ENCODE measurements around the gene CROCC. TPM values are rescaled to one million over a fixed set of nuclear protein-coding genes. Genes with fewer than 3 reads are reported as not detected.

The CROCC gene
- total RNA-seq, 2 donors from 2014 or later: 6.9 to 21.6 TPM

- Histone ChIP-seq H3K4me3 (no peak overlapping the region), H3K27ac (no peak overlapping the region), H3K36me3 (no peaks in the 10 kb centered on the region), H3K9me3 (no peaks in the 10 kb centered on the region), H3K27me3 (no peaks in the 10 kb centered on the region), H3K4me1 (no peaks in the 10 kb centered on the region), H3K9ac (ENCODE audit: low read depth in 2 of 2, low read length in 2 of 2) (no peak overlapping the region)
- no peak for DNase-seq
- TF ChIP-seq CTCF (IDR thresholded peaks at IDR 0.05): no peak
- intact Hi-C loops (cut with DNase I): no loop called here
Observed at GRCh38 chr1:16954579-16954978, 32.8 kb downstream of the CROCC start.

- no peak for TF ChIP-seq CTCF (IDR thresholded peaks at IDR 0.05)
- intact Hi-C loops (cut with DNase I): loop anchor here (5.0 kb wide), 1 partner anchor 87 kb away; no protein-coding TSS in a partner anchor
- no peak for DNase-seq
Observed at GRCh38 chr1:16955186-16955585, 33.5 kb downstream of the CROCC start.

GRCh38 chr1:16956775-16957174 lies 35.0 kb downstream of the CROCC start:
- TF ChIP-seq CTCF (IDR thresholded peaks at IDR 0.05): no peak
- Histone ChIP-seq H3K27me3 (no peaks in the 10 kb centered on the region), H3K4me3 (no peak overlapping the region), H3K9me3 (no peaks in the 10 kb centered on the region), H3K9ac (ENCODE audit: low read depth in 2 of 2, low read length in 2 of 2) (no peak overlapping the region), H3K36me3 (no peaks in the 10 kb centered on the region), H3K4me1 (no peaks in the 10 kb centered on the region), H3K27ac (no peak overlapping the region)
- intact Hi-C loops (cut with DNase I): loop anchor here (5.0 kb wide), 1 partner anchor 86 kb away; no protein-coding TSS in a partner anchor
- no peak for DNase-seq

More at GRCh38 chr1:16955186-16955585, 33.5 kb downstream of the CROCC start:
- H3K27me3 ChIP-seq: no peaks in the 10 kb centered on the region
- no peaks in the 10 kb centered on the region for H3K36me3 ChIP-seq
- no peaks in the 10 kb centered on the region for H3K9me3 ChIP-seq
- no peak overlapping the region for H3K27ac ChIP-seq
- H3K4me1 ChIP-seq: no peaks in the 10 kb centered on the region
- no peak overlapping the region for H3K9ac ChIP-seq (ENCODE audit: low read depth in 2 of 2, low read length in 2 of 2)
- no peak overlapping the region for H3K4me3 ChIP-seq

- H3K27me3 ChIP-seq: no peaks in the 10 kb centered on the region
- no peaks in the 10 kb centered on the region for H3K9me3 ChIP-seq
- DNase-seq: no peak
- H3K9ac ChIP-seq (ENCODE audit: low read depth in 2 of 2, low read length in 2 of 2): no peak overlapping the region
- TF ChIP-seq CTCF (IDR thresholded peaks at IDR 0.05): no peak
- intact Hi-C loops (cut with DNase I): loop anchor here (5.0 kb wide), 1 partner anchor 85 kb away; no protein-coding TSS in a partner anchor
- no peak overlapping the region for H3K4me3 ChIP-seq
- H3K4me1 ChIP-seq: no peaks in the 10 kb centered on the region
- no peaks in the 10 kb centered on the region for H3K36me3 ChIP-seq
- no peak overlapping the region for H3K27ac ChIP-seq
Observed at GRCh38 chr1:16957731-16958130, 36.0 kb downstream of the CROCC start.

- intact Hi-C loops (cut with DNase I): loop anchor here (5.0 kb wide), 1 partner anchor 84 kb away; no protein-coding TSS in a partner anchor
- Histone ChIP-seq H3K4me1 (no peaks in the 10 kb centered on the region), H3K9me3 (no peaks in the 10 kb centered on the region), H3K27me3 (no peaks in the 10 kb centered on the region), H3K4me3 (no peak overlapping the region), H3K27ac (no peak overlapping the region), H3K36me3 (no peaks in the 10 kb centered on the region), H3K9ac (ENCODE audit: low read depth in 2 of 2, low read length in 2 of 2) (no peak overlapping the region)
- DNase-seq: no peak
- no peak for TF ChIP-seq CTCF (IDR thresholded peaks at IDR 0.05)
Observed at GRCh38 chr1:16958475-16958874, 36.7 kb downstream of the CROCC start.
